ENCODE measurements around the gene MAMDC2.

- TF ChIP-seq CTCF (conservative IDR thresholded peaks at IDR 0.05; ENCODE audit: low read length) (no peak), EZH2phosphoT487 (IDR thresholded peaks at IDR 0.05; ENCODE audit: borderline replicate concordance) (no peak)
Observed at GRCh38 chr9:70250221-70250620, 206.6 kb downstream of the MAMDC2 start.
